Globus pallidus (tissue), 1 donor: ENCODE results near the gene EFCAB5.
"Not testable (repeated sequence)": the region's sequence is repeated elsewhere in the genome, so short reads cannot be mapped to it uniquely, and the experiment has no call there.

Experiments
- DNase-seq: peaks from one replicate; pipeline ENCODE4 v3.0.0-alpha.2; 2015; ENCODE audit warnings: low spot score

Gene EFCAB5

GRCh38 chr17:29935909-29936308, 5.5 kb upstream of the EFCAB5 start:
- not testable (repeated sequence) for DNase-seq

GRCh38 chr17:29936724-29937123, 4.7 kb upstream of the EFCAB5 start:
- no peak for DNase-seq

GRCh38 chr17:29945281-29945680, 3.8 kb downstream of the EFCAB5 start:
- DNase-seq: no peak

- DNase-seq: no peak
Observed at GRCh38 chr17:29948448-29949215, 7.2 kb downstream of the EFCAB5 start.

- no peak for DNase-seq
Observed at GRCh38 chr17:29949696-29950095, 8.3 kb downstream of the EFCAB5 start.

- no peak for DNase-seq
Observed at GRCh38 chr17:29954405-29954804, 13.0 kb downstream of the EFCAB5 start.

- peak; percentile 17 for DNase-seq
Observed at GRCh38 chr17:29956225-29956624, 14.8 kb downstream of the EFCAB5 start.

GRCh38 chr17:29957488-29957887, 16.1 kb downstream of the EFCAB5 start:
- DNase-seq: not testable (repeated sequence)

- no peak for DNase-seq
Observed at GRCh38 chr17:29958947-29959657, 17.7 kb downstream of the EFCAB5 start.

GRCh38 chr17:29959658-29960337, 18.4 kb downstream of the EFCAB5 start:
- no peak for DNase-seq

- DNase-seq: no peak
Observed at GRCh38 chr17:29962656-29963055, 21.2 kb downstream of the EFCAB5 start.

- no peak for DNase-seq
Observed at GRCh38 chr17:29968271-29968670, 26.8 kb downstream of the EFCAB5 start.

GRCh38 chr17:29972277-29972676, 30.8 kb downstream of the EFCAB5 start:
- no peak for DNase-seq

- DNase-seq: no peak
Observed at GRCh38 chr17:29973005-29973404, 31.6 kb downstream of the EFCAB5 start.

GRCh38 chr17:29977836-29978235, 36.4 kb downstream of the EFCAB5 start:
- no peak for DNase-seq

- no peak for DNase-seq
Observed at GRCh38 chr17:29980261-29980660, 38.8 kb downstream of the EFCAB5 start.

GRCh38 chr17:29982991-29983653, 41.7 kb downstream of the EFCAB5 start:
- no peak for DNase-seq

- DNase-seq: no peak
Observed at GRCh38 chr17:29996458-29996857, 55.0 kb downstream of the EFCAB5 start.

- DNase-seq: peak; percentile 2
Observed at GRCh38 chr17:30000001-30000754, 58.7 kb downstream of the EFCAB5 start.

- no peak for DNase-seq
Observed at GRCh38 chr17:30000755-30001257, 59.4 kb downstream of the EFCAB5 start.

GRCh38 chr17:30002088-30002487, 60.7 kb downstream of the EFCAB5 start:
- DNase-seq: no peak
